MM.1S (cell line): ENCODE measurements around the gene RCAN1.

ENCODE experiments used
- CTCF ChIP-seq: fragments of 300-600 bp; sonication (generic); IDR thresholded peaks from 2 replicates; pipeline ENCODE4 v1.5.1; 2016; ENCODE audit warnings: antibody characterized with exemption, low read length, mixed read lengths
- EZH2phosphoT487 ChIP-seq: fragments of 300-600 bp; sonication (generic); IDR thresholded peaks from 2 replicates; pipeline ENCODE4 v1.6.1; 2018; ENCODE audit warnings: antibody characterized with exemption, low read length

GRCh38 chr21:34640858-34641257 is 25.9 kb upstream of the RCAN1 start:
- TF ChIP-seq CTCF (no peak), EZH2phosphoT487 (no peak)
